CD4-positive, alpha-beta T cell treated with Interleukin-4 for 4 hours (primary cell): ENCODE data around the gene CCR2.
A peak's percentile ranks its signal among the peaks of the same experiment; 100 is the strongest.

ENCODE experiments used
- DNase-seq: peaks from one replicate; pipeline ENCODE4 v3.0.0-alpha.2; 2020

Gene CCR2

DNA sequence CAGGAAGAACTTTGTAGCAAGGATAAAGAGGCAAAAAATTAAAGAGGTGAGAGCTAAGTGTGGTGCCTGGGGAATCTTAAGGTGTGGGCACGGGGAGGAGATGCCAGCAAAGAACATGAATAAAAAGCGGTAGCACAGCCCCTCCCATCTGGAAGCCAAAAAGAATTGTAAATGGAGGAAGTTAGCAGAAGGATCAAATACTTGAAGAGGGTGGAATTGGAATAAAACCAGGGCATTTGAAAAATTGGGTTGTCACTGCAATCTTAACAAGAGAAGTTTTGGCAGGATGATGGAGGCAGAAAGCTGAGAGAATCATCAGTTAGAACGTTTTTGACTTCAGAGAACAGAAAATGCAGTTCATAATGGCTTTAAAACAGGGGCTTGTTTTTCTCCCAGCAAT lies 2.4 kb downstream of the CCR2 start:
- DNase-seq = no peak

DNA sequence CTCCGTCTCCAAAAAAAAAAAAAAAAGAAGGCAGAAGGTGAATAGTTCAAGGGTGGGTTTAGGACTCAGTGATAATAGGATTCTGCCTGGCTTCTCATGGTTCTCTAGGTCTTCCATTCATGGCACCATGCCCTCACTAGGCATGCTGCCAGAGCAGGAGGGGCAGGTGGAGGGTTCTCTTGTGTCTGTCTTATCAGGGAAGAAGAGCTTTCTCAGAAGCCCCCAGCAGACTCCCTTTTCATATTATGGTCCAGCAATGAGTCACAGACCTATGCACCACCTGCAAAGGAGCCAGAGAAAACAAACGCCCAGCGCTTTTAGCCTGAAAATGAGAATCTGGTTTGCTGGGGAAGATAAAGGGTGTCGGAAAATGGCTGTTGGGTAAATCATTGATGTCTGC lies 3.0 kb downstream of the CCR2 start:
- no peak for DNase-seq

GRCh38 chr3:46358466-46358865 lies 4.6 kb downstream of the CCR2 start:
- no peak for DNase-seq

- peak; percentile 64 for DNase-seq
Observed at GRCh38 chr3:46359733-46360493, 6.0 kb downstream of the CCR2 start.

DNA sequence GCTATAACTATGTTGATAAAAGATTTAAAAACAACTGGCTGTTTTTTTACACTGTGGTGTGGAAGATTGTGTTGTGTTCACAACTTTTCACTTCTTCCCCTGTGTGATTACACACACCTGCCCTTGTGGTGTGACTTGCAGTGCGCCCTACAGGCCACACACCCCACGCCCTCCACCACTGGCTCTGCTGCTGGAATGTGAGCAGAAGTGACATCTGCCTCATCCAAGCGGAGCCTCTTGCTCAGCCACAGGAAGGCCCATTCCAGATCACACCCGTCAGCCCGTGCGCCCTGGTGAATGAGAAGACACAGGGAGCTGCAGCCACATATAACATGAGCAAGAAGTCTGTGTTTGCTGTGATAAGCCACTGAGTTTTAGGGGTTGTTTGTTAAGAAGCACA lies 7.0 kb downstream of the CCR2 start:
- no peak for DNase-seq

GRCh38 chr3:46361408-46362283 lies 7.7 kb downstream of the CCR2 start:
- no peak for DNase-seq

GRCh38 chr3:46365041-46365440 lies 11.1 kb downstream of the CCR2 start:
- no peak for DNase-seq

- DNase-seq = no peak
Observed at GRCh38 chr3:46365737-46366524, 12.0 kb downstream of the CCR2 start.

DNA sequence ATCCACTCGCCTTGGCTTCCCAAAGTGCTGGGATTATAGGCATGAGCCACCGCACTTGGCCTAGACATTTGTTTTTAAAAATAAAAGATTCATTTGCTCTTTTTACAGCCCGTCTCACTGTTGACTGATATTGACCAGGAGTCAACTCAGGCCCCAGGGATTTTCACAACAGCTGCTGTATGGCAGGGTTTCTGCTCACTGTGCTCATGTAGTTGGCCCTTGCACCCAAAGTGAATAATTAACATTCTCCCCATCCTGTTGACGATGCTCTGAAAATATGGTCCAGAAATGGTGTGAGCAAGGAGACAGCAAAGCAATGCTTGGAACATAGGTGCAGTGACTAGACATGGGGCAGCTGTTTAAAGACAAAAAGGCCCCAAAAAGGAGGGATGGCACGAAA lies 13.9 kb downstream of the CCR2 start:
- no peak for DNase-seq

- DNase-seq = peak; percentile 84
Observed at GRCh38 chr3:46368569-46368968, 14.7 kb downstream of the CCR2 start.

GRCh38 chr3:46369151-46369550 lies 15.2 kb downstream of the CCR2 start:
- DNase-seq = no peak

GRCh38 chr3:46369675-46370132 lies 15.8 kb downstream of the CCR2 start:
- no peak for DNase-seq

GRCh38 chr3:46370839-46371518 lies 17.1 kb downstream of the CCR2 start, which contains the start of gene CCR5:
Gene CCR5, plus strand, starts transcription at chr3:46370946. Its CDS starts 1,957 bp downstream, at chr3:46372903.
- peak; percentile 77 for DNase-seq

DNA sequence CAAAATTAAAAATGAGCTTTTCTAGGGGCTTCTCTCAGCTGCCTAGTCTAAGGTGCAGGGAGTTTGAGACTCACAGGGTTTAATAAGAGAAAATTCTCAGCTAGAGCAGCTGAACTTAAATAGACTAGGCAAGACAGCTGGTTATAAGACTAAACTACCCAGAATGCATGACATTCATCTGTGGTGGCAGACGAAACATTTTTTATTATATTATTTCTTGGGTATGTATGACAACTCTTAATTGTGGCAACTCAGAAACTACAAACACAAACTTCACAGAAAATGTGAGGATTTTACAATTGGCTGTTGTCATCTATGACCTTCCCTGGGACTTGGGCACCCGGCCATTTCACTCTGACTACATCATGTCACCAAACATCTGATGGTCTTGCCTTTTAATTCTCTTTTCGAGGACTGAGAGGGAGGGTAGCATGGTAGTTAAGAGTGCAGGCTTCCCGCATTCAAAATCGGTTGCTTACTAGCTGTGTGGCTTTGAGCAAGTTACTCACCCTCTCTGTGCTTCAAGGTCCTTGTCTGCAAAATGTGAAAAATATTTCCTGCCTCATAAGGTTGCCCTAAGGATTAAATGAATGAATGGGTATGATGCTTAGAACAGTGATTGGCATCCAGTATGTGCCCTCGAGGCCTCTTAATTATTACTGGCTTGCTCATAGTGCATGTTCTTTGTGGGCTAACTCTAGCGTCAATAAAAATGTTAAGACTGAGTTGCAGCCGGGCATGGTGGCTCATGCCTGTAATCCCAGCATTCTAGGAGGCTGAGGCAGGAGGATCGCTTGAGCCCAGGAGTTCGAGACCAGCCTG lies 17.8 kb downstream of the CCR2 start:
- DNase-seq = no peak

DNA sequence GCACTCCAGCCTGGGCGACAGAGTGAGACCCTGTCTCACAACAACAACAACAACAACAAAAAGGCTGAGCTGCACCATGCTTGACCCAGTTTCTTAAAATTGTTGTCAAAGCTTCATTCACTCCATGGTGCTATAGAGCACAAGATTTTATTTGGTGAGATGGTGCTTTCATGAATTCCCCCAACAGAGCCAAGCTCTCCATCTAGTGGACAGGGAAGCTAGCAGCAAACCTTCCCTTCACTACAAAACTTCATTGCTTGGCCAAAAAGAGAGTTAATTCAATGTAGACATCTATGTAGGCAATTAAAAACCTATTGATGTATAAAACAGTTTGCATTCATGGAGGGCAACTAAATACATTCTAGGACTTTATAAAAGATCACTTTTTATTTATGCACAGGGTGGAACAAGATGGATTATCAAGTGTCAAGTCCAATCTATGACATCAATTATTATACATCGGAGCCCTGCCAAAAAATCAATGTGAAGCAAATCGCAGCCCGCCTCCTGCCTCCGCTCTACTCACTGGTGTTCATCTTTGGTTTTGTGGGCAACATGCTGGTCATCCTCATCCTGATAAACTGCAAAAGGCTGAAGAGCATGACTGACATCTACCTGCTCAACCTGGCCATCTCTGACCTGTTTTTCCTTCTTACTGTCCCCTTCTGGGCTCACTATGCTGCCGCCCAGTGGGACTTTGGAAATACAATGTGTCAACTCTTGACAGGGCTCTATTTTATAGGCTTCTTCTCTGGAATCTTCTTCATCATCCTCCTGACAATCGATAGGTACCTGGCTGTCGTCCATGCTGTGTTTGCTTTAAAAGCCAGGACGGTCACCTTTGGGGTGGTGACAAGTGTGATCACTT lies 18.8 kb downstream of the CCR2 start:
- DNase-seq = peak; percentile 55

DNA sequence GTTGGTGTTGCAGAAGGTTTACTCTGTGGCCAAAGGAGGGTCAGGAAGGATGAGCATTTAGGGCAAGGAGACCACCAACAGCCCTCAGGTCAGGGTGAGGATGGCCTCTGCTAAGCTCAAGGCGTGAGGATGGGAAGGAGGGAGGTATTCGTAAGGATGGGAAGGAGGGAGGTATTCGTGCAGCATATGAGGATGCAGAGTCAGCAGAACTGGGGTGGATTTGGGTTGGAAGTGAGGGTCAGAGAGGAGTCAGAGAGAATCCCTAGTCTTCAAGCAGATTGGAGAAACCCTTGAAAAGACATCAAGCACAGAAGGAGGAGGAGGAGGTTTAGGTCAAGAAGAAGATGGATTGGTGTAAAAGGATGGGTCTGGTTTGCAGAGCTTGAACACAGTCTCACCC lies 20.8 kb downstream of the CCR2 start:
- no peak for DNase-seq

DNA sequence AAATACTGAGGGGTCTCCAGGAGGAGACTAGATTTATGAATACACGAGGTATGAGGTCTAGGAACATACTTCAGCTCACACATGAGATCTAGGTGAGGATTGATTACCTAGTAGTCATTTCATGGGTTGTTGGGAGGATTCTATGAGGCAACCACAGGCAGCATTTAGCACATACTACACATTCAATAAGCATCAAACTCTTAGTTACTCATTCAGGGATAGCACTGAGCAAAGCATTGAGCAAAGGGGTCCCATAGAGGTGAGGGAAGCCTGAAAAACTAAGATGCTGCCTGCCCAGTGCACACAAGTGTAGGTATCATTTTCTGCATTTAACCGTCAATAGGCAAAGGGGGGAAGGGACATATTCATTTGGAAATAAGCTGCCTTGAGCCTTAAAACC lies 21.3 kb downstream of the CCR2 start:
- no peak for DNase-seq

DNA sequence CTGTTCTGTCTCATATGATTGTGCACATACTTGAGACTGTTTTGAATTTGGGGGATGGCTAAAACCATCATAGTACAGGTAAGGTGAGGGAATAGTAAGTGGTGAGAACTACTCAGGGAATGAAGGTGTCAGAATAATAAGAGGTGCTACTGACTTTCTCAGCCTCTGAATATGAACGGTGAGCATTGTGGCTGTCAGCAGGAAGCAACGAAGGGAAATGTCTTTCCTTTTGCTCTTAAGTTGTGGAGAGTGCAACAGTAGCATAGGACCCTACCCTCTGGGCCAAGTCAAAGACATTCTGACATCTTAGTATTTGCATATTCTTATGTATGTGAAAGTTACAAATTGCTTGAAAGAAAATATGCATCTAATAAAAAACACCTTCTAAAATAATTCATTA lies 21.9 kb downstream of the CCR2 start:
- no peak for DNase-seq

GRCh38 chr3:46378426-46378942 lies 24.6 kb downstream of the CCR2 start:
- DNase-seq = peak; percentile 64

- no peak for DNase-seq
Observed at GRCh38 chr3:46380471-46381221, 26.7 kb downstream of the CCR2 start.
